ENCODE measurements around the gene FAM47E.

Gene FAM47E

DNA sequence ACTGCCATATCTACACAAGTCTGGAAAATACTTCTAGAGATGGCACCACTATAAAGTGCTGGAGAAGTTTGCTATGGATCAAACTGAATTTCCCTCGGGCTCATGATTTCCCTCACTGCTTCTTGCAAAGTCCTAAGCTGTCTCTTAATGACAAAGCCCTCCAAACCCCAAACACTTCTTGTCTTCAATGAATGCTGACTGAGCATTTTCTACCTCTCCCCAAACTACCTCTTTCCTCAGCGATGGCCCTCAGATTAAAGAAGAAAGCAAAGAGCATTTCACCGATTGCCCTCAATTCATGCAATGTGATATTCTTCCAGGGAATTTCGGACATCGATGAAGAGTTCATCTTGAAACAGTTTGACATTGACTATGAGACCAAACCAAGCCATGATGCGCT is 19.7 kb downstream of the FAM47E start:
- Histone ChIP-seq H3K79me1 (ENCODE audit: low read length) (no peaks in the 10 kb centered on the region), H3K27ac (ENCODE audit: low read depth, low read length) (no peak overlapping the region), H2AK5ac (ENCODE audit: low read length) (no peak overlapping the region), H3K4me1 (ENCODE audit: control insufficient read depth, low read depth, low read length) (no peaks in the 10 kb centered on the region), H3K4ac (ENCODE audit: low read depth, low read length) (no peak overlapping the region), H3K9ac (ENCODE audit: low read length) (no peak overlapping the region), H3K18ac (ENCODE audit: low read length) (no peak overlapping the region), H2BK120ac (ENCODE audit: low read depth, low read length) (no peak overlapping the region), H3K23ac (ENCODE audit: low read length) (no peak overlapping the region), H3K4me2 (ENCODE audit: low read length) (no peak overlapping the region), H3K56ac (ENCODE audit: low read length) (no peak overlapping the region), H2BK15ac (replicated peaks; ENCODE audit: low read depth) (no peak overlapping the region), H4K5ac (ENCODE audit: low read length) (no peak overlapping the region), H3K27me3 (ENCODE audit: insufficient read depth, low read length, poor library complexity) (no peaks in the 10 kb centered on the region), H3K79me2 (ENCODE audit: control insufficient read depth, insufficient read depth, low read length) (no peaks in the 10 kb centered on the region), H3K36me3 (ENCODE audit: control insufficient read depth, insufficient read depth, low read length) (no peaks in the 10 kb centered on the region), H3K4me3 (ENCODE audit: low read length) (no peak overlapping the region), H4K8ac (ENCODE audit: low read depth, low read length) (no peak overlapping the region), H2BK5ac (ENCODE audit: low read length) (no peak overlapping the region)
- no peak for DNase-seq
- WGBS (ENCODE audit: extremely low coverage, insufficient coverage, low lambda C conversion rate): no CpG with 5 or more reads among the region's 6 CpGs

DNA sequence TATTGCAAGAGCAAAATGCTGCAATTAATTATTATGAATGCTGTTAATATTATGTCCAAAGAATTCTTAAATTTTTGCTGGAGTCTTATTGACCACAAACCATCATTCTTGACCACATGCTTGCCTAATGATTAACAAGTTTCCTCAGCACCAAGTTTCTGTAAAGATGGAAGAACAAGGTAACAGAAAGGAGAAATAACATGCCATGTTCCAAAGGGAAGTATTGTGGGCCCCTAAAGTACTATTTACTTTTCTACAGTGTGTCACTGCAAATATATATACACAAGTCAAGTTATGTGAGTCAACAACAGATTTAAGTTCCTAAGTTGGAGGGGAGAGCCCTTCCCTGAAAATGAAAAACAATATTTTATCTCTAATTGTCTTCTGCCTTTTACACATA is 20.6 kb downstream of the FAM47E start:
- Histone ChIP-seq H3K4me3 (ENCODE audit: low read length) (no peak overlapping the region), H3K9ac (ENCODE audit: low read length) (no peak overlapping the region), H3K23ac (ENCODE audit: low read length) (no peak overlapping the region), H3K56ac (ENCODE audit: low read length) (no peak overlapping the region), H4K5ac (ENCODE audit: low read length) (no peak overlapping the region), H3K79me2 (ENCODE audit: control insufficient read depth, insufficient read depth, low read length) (no peaks in the 10 kb centered on the region), H3K4me2 (ENCODE audit: low read length) (no peak overlapping the region), H3K36me3 (ENCODE audit: control insufficient read depth, insufficient read depth, low read length) (no peaks in the 10 kb centered on the region), H2BK120ac (ENCODE audit: low read depth, low read length) (no peak overlapping the region), H2AK5ac (ENCODE audit: low read length) (no peak overlapping the region), H3K4me1 (ENCODE audit: control insufficient read depth, low read depth, low read length) (no peaks in the 10 kb centered on the region), H3K79me1 (ENCODE audit: low read length) (no peaks in the 10 kb centered on the region), H3K4ac (ENCODE audit: low read depth, low read length) (no peak overlapping the region), H3K27me3 (ENCODE audit: insufficient read depth, low read length, poor library complexity) (no peaks in the 10 kb centered on the region), H3K18ac (ENCODE audit: low read length) (no peak overlapping the region), H2BK5ac (ENCODE audit: low read length) (no peak overlapping the region), H4K8ac (ENCODE audit: low read depth, low read length) (no peak overlapping the region), H2BK15ac (replicated peaks; ENCODE audit: low read depth) (no peak overlapping the region), H3K27ac (ENCODE audit: low read depth, low read length) (no peak overlapping the region)
- no peak for DNase-seq

DNA sequence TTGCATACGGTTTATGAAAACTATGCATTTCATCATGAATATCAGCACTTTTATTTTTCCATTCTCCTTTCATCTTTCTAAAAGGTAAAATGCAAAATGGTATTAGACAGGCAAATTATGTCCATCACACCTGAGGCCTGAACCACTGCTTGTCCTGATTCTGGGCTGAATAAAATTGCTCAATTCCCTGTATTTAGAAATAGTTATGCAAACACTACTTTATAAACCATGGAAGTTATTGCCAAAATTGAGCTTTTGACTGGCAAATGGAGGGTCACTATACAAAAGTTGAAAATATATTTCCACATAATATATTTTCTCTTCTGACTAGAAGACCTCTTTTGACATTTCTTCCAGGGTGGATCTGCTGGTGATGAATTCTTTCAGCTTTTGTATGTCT is 21.1 kb downstream of the FAM47E start:
- Histone ChIP-seq H3K4me2 (ENCODE audit: low read length) (no peak overlapping the region), H4K5ac (ENCODE audit: low read length) (no peak overlapping the region), H3K56ac (ENCODE audit: low read length) (no peak overlapping the region), H3K9ac (ENCODE audit: low read length) (no peak overlapping the region), H3K4me3 (ENCODE audit: low read length) (no peak overlapping the region), H3K18ac (ENCODE audit: low read length) (no peak overlapping the region), H3K79me1 (ENCODE audit: low read length) (no peaks in the 10 kb centered on the region), H3K27ac (ENCODE audit: low read depth, low read length) (no peak overlapping the region), H3K4me1 (ENCODE audit: control insufficient read depth, low read depth, low read length) (no peaks in the 10 kb centered on the region), H2BK15ac (replicated peaks; ENCODE audit: low read depth) (no peak overlapping the region), H3K79me2 (ENCODE audit: control insufficient read depth, insufficient read depth, low read length) (no peaks in the 10 kb centered on the region), H3K4ac (ENCODE audit: low read depth, low read length) (no peak overlapping the region), H4K8ac (ENCODE audit: low read depth, low read length) (no peak overlapping the region), H2BK120ac (ENCODE audit: low read depth, low read length) (no peak overlapping the region), H2AK5ac (ENCODE audit: low read length) (no peak overlapping the region), H3K27me3 (ENCODE audit: insufficient read depth, low read length, poor library complexity) (no peaks in the 10 kb centered on the region), H3K36me3 (ENCODE audit: control insufficient read depth, insufficient read depth, low read length) (no peaks in the 10 kb centered on the region), H3K23ac (ENCODE audit: low read length) (no peak overlapping the region), H2BK5ac (ENCODE audit: low read length) (no peak overlapping the region)
- WGBS (ENCODE audit: extremely low coverage, insufficient coverage, low lambda C conversion rate): no CpG with 5 or more reads among the region's 1 CpG
- DNase-seq: no peak

- H4K5ac ChIP-seq (ENCODE audit: low read length): no peak overlapping the region
- no peaks in the 10 kb centered on the region for H3K79me1 ChIP-seq (ENCODE audit: low read length)
- no peaks in the 10 kb centered on the region for H3K27me3 ChIP-seq (ENCODE audit: insufficient read depth, low read length, poor library complexity)
- no peak overlapping the region for H3K18ac ChIP-seq (ENCODE audit: low read length)
- no peak overlapping the region for H3K9ac ChIP-seq (ENCODE audit: low read length)
- H2BK120ac ChIP-seq (ENCODE audit: low read depth, low read length): no peak overlapping the region
- no peak overlapping the region for H2BK15ac ChIP-seq (replicated peaks; ENCODE audit: low read depth)
- H2BK5ac ChIP-seq (ENCODE audit: low read length): no peak overlapping the region
- H3K56ac ChIP-seq (ENCODE audit: low read length): no peak overlapping the region
- DNase-seq: no peak
- H3K36me3 ChIP-seq (ENCODE audit: control insufficient read depth, insufficient read depth, low read length): no peaks in the 10 kb centered on the region
- no peak overlapping the region for H3K4me3 ChIP-seq (ENCODE audit: low read length)
- no peak overlapping the region for H3K4me2 ChIP-seq (ENCODE audit: low read length)
- H3K4me1 ChIP-seq (ENCODE audit: control insufficient read depth, low read depth, low read length): no peaks in the 10 kb centered on the region
- no CpG with 5 or more reads among the region's 5 CpGs for WGBS (ENCODE audit: extremely low coverage, insufficient coverage, low lambda C conversion rate)
- no peak overlapping the region for H3K23ac ChIP-seq (ENCODE audit: low read length)
- H3K79me2 ChIP-seq (ENCODE audit: control insufficient read depth, insufficient read depth, low read length): no peaks in the 10 kb centered on the region
- no peak overlapping the region for H2AK5ac ChIP-seq (ENCODE audit: low read length)
- H4K8ac ChIP-seq (ENCODE audit: low read depth, low read length): no peak overlapping the region
- no peak overlapping the region for H3K4ac ChIP-seq (ENCODE audit: low read depth, low read length)
- no peak overlapping the region for H3K27ac ChIP-seq (ENCODE audit: low read depth, low read length)
Observed at GRCh38 chr4:76272999-76273398, 21.5 kb downstream of the FAM47E start.

- Histone ChIP-seq H3K23ac (ENCODE audit: low read length) (no peak overlapping the region), H2BK5ac (ENCODE audit: low read length) (no peak overlapping the region), H2BK15ac (replicated peaks; ENCODE audit: low read depth) (no peak overlapping the region), H2BK120ac (ENCODE audit: low read depth, low read length) (no peak overlapping the region), H3K56ac (ENCODE audit: low read length) (no peak overlapping the region), H3K27me3 (ENCODE audit: insufficient read depth, low read length, poor library complexity) (no peaks in the 10 kb centered on the region), H3K79me1 (ENCODE audit: low read length) (no peaks in the 10 kb centered on the region), H3K4me3 (ENCODE audit: low read length) (no peak overlapping the region), H3K18ac (ENCODE audit: low read length) (no peak overlapping the region), H3K79me2 (ENCODE audit: control insufficient read depth, insufficient read depth, low read length) (no peaks in the 10 kb centered on the region), H4K8ac (ENCODE audit: low read depth, low read length) (no peak overlapping the region), H3K9ac (ENCODE audit: low read length) (no peak overlapping the region), H3K4me2 (ENCODE audit: low read length) (no peak overlapping the region), H2AK5ac (ENCODE audit: low read length) (no peak overlapping the region), H4K5ac (ENCODE audit: low read length) (no peak overlapping the region), H3K4me1 (ENCODE audit: control insufficient read depth, low read depth, low read length) (no peaks in the 10 kb centered on the region), H3K27ac (ENCODE audit: low read depth, low read length) (no peak overlapping the region), H3K36me3 (ENCODE audit: control insufficient read depth, insufficient read depth, low read length) (no peaks in the 10 kb centered on the region), H3K4ac (ENCODE audit: low read depth, low read length) (no peak overlapping the region)
- no peak for DNase-seq
- no CpG with 5 or more reads among the region's 3 CpGs for WGBS (ENCODE audit: extremely low coverage, insufficient coverage, low lambda C conversion rate)
Observed at GRCh38 chr4:76275486-76276124, 24.1 kb downstream of the FAM47E start.

DNA sequence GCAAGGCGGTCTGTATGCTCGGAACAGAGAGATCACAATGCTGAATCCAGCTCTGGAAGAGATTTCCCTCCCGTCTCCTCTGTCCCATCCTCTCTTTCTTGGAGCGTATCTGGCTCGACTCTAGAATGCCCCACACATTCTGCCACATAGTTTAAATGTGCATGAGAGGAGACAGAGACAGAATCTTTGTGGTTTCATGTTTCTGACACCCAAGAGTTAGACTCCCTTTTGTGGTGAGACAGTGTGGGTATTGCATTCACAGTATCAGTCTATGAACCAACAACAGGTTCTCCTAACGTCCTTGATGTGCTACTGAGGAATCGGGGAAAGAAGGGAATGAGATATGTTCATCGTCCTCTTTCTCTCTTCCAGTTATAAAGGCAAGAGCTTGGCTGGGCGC is 25.3 kb downstream of the FAM47E start:
- no peak overlapping the region for H3K18ac ChIP-seq (ENCODE audit: low read length)

More for the DNA sequence above, 25.3 kb downstream of the FAM47E start:
- Histone ChIP-seq H4K8ac (ENCODE audit: low read depth, low read length) (no peak overlapping the region), H3K79me2 (ENCODE audit: control insufficient read depth, insufficient read depth, low read length) (no peaks in the 10 kb centered on the region), H2BK5ac (ENCODE audit: low read length) (no peak overlapping the region), H3K56ac (ENCODE audit: low read length) (no peak overlapping the region), H3K27me3 (ENCODE audit: insufficient read depth, low read length, poor library complexity) (no peaks in the 10 kb centered on the region), H3K79me1 (ENCODE audit: low read length) (no peaks in the 10 kb centered on the region), H3K4me3 (ENCODE audit: low read length) (no peak overlapping the region), H3K9ac (ENCODE audit: low read length) (no peak overlapping the region), H3K23ac (ENCODE audit: low read length) (no peak overlapping the region), H2BK120ac (ENCODE audit: low read depth, low read length) (no peak overlapping the region), H2BK15ac (replicated peaks; ENCODE audit: low read depth) (no peak overlapping the region), H2AK5ac (ENCODE audit: low read length) (no peak overlapping the region), H4K5ac (ENCODE audit: low read length) (no peak overlapping the region), H3K4ac (ENCODE audit: low read depth, low read length) (no peak overlapping the region), H3K4me2 (ENCODE audit: low read length) (no peak overlapping the region), H3K36me3 (ENCODE audit: control insufficient read depth, insufficient read depth, low read length) (no peaks in the 10 kb centered on the region), H3K27ac (ENCODE audit: low read depth, low read length) (no peak overlapping the region), H3K4me1 (ENCODE audit: control insufficient read depth, low read depth, low read length) (no peaks in the 10 kb centered on the region)
- no CpG with 5 or more reads among the region's 9 CpGs for WGBS (ENCODE audit: extremely low coverage, insufficient coverage, low lambda C conversion rate)
- no peak for DNase-seq

Measured in mesendoderm (in vitro differentiated cells).